Lower leg skin (tissue), 4 donors: Measurements from ENCODE around the gene MAN2A1. TPM values are rescaled to one million over a fixed set of nuclear protein-coding genes. Genes with fewer than 3 reads are reported as not detected.
A peak's percentile ranks its signal among the peaks of the same experiment; 100 is the strongest.

ENCODE experiments used
- DNase-seq, 2 donors: peaks; one replicate each; pipeline ENCODE4 v3.0.0-alpha.2; 2019; ENCODE audit warnings: low spot score in 2 of 2
- H3K4me3 ChIP-seq: fragments of 200-600 bp; sonication (generic); 2 replicates; pipeline ENCODE4 v1.5.1; 2017; ENCODE audit warnings: mild to moderate bottlenecking, low read depth; ENCODE audit not compliant: poor library complexity, severe bottlenecking
- POLR2A ChIP-seq, 2 donors: fragments of 450-650 bp; IDR thresholded peaks; one replicate each; pipeline ENCODE4 v1.6.1; 2016 to 2017; ENCODE audit warnings: antibody characterized with exemption in 2 of 2, mild to moderate bottlenecking in 1 of 2, moderate library complexity in 1 of 2
- WGBS, 2 donors: methylation state at CpG; one replicate each; pipeline ENCODE4 v1.1.5; 2018; 5-methylcytosine and 5-hydroxymethylcytosine counted together
- intact Hi-C: fragments of 100-400 bp; cut with DNase I; formaldehyde crosslinking; loops from one replicate; pipeline ENCODE4 v1.15.0; 2023; ENCODE audit warnings: low total_unique reads
- total RNA-seq, 4 donors: library from RNA; depleted of rRNA; stranded (reverse); fragments of >200 nt; gene quantifications; one replicate each; pipeline ENCODE4 v1.1.0, GENCODE V29; 2016
- TF ChIP-seq, protein P1 (sequence below), 3 donors: fragments of 450-650 bp; IDR thresholded peaks; one replicate each; pipeline ENCODE4 v1.5.1; 2016; ENCODE audit warnings: antibody characterized with exemption in 3 of 3, mild to moderate bottlenecking in 3 of 3, moderate library complexity in 2 of 3

Gene MAN2A1
- total RNA-seq, 4 donors from 2014 or later, result 35.0 to 45.8 (median 40.2) TPM

DNA sequence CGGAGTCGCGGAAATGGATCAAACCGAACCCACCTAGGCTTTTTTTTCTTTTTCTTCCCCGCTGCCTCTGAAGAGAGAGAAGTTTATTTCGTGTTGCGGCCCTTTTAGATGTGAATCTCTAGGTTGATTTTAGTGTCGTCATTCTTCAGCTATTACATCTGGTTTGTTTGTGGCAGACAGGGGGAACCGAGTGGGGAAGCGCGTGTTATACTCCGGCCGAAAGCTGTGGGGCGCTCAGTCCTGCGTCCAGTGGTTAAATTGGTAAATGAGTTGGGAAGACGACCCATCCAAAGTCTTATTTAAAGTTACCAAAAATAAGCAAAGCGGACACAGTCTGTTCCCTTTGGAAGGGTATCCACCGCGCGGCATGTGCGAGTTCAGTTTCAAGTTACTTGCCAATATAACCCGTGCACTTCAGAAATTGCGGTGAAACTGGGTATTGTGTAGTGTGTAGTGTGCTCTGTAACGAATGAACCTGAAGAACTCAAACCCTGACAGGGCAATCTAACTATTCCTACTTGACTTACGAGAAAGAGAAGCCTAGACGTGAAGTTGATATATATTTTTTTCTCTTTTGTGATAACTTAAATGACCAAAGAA is 1.3 kb downstream of the MAN2A1 start:
- peak; percentile 76 to 95 for DNase-seq
- H3K4me3 ChIP-seq, result peak overlapping the region; percentile 88
- WGBS, 2 donors, result 1% methylated on average over 26 of the region's 26 CpGs
- no peak for TF ChIP-seq POLR2A (IDR thresholded peaks at IDR 0.05)
- TF ChIP-seq, protein P1, sequence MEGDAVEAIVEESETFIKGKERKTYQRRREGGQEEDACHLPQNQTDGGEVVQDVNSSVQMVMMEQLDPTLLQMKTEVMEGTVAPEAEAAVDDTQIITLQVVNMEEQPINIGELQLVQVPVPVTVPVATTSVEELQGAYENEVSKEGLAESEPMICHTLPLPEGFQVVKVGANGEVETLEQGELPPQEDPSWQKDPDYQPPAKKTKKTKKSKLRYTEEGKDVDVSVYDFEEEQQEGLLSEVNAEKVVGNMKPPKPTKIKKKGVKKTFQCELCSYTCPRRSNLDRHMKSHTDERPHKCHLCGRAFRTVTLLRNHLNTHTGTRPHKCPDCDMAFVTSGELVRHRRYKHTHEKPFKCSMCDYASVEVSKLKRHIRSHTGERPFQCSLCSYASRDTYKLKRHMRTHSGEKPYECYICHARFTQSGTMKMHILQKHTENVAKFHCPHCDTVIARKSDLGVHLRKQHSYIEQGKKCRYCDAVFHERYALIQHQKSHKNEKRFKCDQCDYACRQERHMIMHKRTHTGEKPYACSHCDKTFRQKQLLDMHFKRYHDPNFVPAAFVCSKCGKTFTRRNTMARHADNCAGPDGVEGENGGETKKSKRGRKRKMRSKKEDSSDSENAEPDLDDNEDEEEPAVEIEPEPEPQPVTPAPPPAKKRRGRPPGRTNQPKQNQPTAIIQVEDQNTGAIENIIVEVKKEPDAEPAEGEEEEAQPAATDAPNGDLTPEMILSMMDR (IDR thresholded peaks at IDR 0.05), result no peak
- intact Hi-C loops, result no loop called here

DNA sequence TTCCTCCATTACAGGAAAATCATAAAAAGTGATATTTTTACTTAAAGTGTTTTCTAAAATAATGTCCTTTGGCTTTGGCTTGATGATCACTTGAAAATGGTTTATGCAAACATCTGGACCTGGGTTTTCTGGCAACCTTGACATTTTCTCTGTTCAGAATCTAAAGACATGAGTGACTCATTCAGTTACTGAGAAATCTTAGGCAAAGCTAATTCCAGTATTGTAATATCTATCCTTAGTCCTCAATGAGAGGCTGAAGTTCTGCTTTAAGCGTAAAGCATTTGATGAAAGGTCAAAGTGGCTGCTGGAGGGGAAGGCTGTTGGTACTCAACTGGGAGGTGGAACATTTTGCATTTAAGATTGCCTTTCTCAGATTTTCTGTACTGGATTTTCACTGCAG is 2.3 kb downstream of the MAN2A1 start:
- TF ChIP-seq POLR2A (IDR thresholded peaks at IDR 0.05), result no peak
- TF ChIP-seq, protein P1 (IDR thresholded peaks at IDR 0.05), result no peak
- H3K4me3 ChIP-seq, result no peak overlapping the region
- intact Hi-C loops, result no loop called here
- no peak for DNase-seq
- WGBS, 2 donors, result 63% methylated on average over 1 of the region's 1 CpG

DNA sequence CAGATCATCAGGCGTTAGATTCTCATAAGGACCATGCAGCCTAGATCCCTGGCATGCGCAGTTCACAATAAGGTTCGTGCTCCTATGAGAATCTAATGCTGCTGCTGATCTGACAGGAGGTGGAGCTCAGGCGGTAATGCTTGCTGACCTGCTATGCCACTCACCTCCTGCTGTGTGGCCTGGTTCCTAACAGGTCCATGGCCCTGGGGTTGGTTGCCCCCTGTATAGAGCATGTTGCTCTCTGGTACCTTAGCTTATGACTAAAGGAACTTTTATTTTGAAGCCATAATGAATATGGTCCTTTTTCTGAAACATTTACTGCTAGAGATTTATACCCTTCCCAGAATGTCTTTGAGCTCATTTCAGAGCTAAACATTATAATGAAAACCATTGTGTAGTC is 3.1 kb downstream of the MAN2A1 start:
- no peak for DNase-seq
- WGBS, 2 donors, result 77 to 95% methylated on average over 4 of the region's 4 CpGs
- intact Hi-C loops, result no loop called here
- H3K4me3 ChIP-seq, result no peak overlapping the region
- TF ChIP-seq POLR2A (IDR thresholded peaks at IDR 0.05), result no peak
- TF ChIP-seq, protein P1 (IDR thresholded peaks at IDR 0.05), result no peak

DNA sequence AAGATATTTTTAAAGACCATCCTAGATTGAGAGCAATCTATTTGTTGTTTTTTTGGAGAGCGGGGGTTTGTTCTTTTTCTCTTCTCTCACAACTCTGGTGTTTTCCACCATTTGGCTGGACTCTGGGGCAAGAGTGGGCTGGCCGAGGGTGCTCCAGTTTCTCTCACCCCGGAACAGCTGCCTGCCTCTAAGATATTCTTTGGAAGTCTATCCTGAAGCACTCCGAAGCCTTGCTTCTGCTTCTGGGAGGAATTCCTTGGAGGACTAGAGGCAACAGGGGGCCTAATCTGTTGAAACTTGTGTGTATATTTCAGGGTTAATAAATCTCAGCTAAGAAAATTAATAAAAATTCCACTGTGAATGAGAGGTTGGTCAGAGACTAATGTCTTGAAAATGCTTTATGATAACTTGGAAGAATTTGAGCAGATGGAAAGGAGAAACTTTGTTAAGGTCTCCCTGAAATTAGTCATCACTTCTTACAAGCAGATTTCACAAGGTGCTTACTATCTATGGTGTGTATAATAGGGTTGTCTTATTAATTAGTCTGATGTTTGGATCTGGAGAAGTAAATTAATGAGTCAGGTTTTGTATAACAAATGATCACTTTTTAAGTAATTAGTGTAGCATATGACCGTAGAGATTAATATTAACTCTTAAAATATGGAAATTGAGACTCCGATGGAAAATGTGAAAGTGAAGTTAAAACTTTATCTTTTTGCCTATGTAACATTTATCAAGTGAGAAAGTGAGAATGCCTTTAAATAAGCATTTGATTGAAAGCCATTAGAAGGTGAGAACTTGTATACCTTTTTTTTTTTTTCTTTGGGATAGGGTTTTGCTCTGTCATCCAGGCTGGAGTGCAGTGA is 4.0 kb downstream of the MAN2A1 start:
- DNase-seq, result no peak
- 84 to 86% methylated on average over 6 of the region's 6 CpGs for WGBS, 2 donors
- H3K4me3 ChIP-seq, result no peak overlapping the region
- no peak for TF ChIP-seq POLR2A (IDR thresholded peaks at IDR 0.05)
- intact Hi-C loops, result no loop called here

DNA sequence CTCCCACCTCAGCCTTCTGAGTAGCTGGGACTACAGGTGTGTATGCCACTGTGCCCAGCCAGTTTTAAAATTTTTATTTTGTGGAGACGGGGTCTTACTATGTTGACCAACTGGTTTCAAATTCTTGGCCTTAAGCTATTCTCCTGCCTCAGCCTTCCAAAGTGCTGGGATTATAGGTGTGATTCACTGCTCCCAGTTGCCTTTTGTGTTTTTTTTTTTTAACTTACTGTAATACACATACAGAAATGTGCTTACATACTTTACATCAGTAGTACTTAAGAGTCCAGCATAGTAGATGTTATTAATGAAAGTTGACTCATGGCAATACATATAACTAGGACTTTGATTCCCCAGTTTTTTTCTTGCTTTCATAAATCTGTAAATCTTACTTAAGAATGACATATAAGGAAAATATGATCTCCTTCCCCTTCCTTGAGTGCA is 4.7 kb downstream of the MAN2A1 start:
- intact Hi-C loops, result no loop called here
- no peak for DNase-seq
- no peak overlapping the region for H3K4me3 ChIP-seq
- TF ChIP-seq POLR2A (IDR thresholded peaks at IDR 0.05), result no peak
- 38 to 71% methylated on average over 1 of the region's 1 CpG for WGBS, 2 donors

DNA sequence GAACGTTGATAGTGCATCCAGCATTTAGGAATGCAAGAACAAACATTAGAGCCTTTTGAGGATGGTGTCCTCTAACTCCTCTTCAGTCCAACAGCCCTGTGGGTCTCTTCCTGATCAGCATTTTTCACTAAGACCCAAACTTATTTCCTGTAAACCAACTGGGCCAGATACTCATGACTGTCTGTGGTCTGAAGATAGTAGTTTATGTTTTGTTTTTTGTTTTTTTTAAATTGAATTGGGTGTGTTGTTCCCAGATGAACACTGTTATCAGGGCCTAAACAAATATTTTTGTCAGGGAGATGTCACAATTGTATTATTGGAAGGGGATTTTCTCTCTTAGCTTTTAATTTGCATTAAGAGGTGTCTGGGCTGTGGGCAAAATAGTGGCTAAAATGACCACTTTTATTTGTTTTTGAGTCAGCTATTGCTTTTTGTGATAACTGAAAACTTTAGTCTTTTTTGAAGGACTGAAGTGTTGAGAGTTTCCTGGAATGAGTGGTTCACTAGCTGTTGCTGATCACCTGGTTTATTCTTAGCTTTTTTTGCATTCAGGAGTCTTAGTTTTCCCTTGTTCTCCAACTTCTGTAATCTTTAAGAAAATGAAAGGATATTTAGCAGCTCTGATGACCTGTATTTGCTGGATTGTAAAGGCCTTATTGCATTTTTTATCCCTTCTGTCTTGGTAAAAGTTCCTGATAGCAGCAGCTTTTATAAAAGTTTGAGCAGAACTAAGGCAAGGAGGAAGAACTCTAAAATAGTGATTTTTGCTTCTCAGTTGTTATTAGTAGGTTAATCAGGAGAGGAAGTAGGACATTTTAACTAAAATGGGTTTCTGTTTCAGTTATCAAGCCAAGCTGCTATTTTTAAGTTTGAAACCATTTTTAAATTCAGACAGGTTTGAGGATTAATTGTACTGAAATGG is 5.5 kb downstream of the MAN2A1 start:
- H3K4me3 ChIP-seq, result no peak overlapping the region
- DNase-seq, result no peak
- 63 to 64% methylated on average over 1 of the region's 1 CpG for WGBS, 2 donors
- no peak for TF ChIP-seq POLR2A (IDR thresholded peaks at IDR 0.05)
- TF ChIP-seq, protein P1 (IDR thresholded peaks at IDR 0.05), result no peak
- intact Hi-C loops, result no loop called here
